Measurements from ENCODE around the gene RTL5.

RTL5 gene

DNA sequence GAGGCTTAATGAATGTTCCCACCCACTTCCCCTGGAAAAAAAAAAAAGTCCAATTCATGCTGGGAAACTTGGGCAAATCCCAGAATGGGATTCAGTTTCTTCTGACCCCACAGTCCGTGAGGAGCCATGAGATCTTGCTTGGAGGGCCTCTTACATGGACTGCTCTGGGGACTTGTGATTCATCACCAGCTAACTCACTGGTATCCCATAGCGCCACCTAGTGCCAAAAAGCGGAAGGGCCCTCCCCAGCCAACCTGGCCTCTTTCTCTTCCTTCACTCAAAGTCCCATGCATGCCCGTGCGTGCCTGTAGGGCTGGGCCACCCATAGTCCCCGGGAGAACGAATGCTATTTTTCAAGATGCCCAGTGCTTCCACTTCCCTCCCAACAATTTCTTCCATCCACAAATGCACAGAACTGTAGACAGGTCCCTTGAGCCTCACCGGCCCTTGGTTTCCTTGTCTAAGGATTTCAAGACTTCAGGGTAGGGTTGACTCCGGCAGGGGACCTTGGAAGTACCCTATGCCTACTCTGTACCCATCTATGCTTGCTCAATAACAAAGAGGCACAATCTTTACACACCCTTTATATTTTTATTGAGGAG lies 5.1 kb downstream of the RTL5 start:
- H3K36me3 ChIP-seq (ENCODE audit: control insufficient read depth in 4 of 4, insufficient read depth in 4 of 4, low read length in 3 of 4), result peaks cover 0 to 5% (median 0%) of the 10 kb centered on the region in 4 experiments
- H3K27ac ChIP-seq (ENCODE audit: insufficient read depth in 1 of 2, low read depth in 1 of 2, low read length in 2 of 2, poor library complexity in 1 of 2, severe bottlenecking in 2 of 2), result no peak overlapping the region
- H3K9me3 ChIP-seq (ENCODE audit: control extremely low read depth in 1 of 5, control insufficient read depth in 4 of 5, insufficient read depth in 2 of 5, low read depth in 1 of 5, low read length in 4 of 5), result no peaks in the 10 kb centered on the region
- H3K4me1 ChIP-seq (ENCODE audit: control extremely low read depth in 1 of 4, control insufficient read depth in 4 of 4, insufficient read depth in 4 of 4, low read length in 3 of 4), result peaks cover 22 to 80% (median 58%) of the 10 kb centered on the region in 4 experiments
- peaks cover 0 to 33% (median 0%) of the 10 kb centered on the region in 5 experiments for H3K27me3 ChIP-seq (replicated peaks in 2 of 5; ENCODE audit: control insufficient read depth in 4 of 5, insufficient read depth in 5 of 5, low read length in 4 of 5)
- ChIA-PET CTCF (interaction anchor here (0.8 to 10.1 kb wide), 15 partner anchors 12 to 128 kb away, joined by 3 to 127 read pairs (median 4); no protein-coding TSS in a partner anchor), POLR2A (no interaction called here)
- 25% methylated on average over 9 of the region's 9 CpGs for WGBS (ENCODE audit: insufficient coverage)
- peak overlapping the region in 1 of 7 experiments; percentile 5 for H3K4me3 ChIP-seq (ENCODE audit: control insufficient read depth in 1 of 7, extremely low read depth in 1 of 7, insufficient read depth in 4 of 7, low read depth in 2 of 7, low read length in 6 of 7)
- DNase-seq, result peak; percentile 73 to 89 (median 81)

DNA sequence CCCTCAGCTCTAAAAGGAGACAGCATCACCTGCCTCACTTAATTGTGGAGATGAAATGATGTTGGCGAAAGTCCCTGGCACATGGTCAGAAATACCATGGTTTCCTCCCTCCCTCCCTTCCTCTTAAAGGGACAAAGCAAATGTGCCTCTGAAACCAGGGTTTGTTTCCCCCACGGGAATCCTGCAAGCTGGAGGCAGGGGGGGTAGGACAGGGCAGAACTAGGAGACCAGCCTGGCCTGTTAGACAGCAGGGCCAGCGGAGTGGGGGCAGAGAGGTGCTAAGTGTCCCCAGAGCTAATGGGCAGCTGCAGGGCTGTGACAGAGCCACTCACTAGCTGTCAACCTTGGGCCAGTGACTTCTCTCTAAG lies 5.7 kb downstream of the RTL5 start:
- H3K27ac ChIP-seq (ENCODE audit: insufficient read depth in 1 of 2, low read depth in 1 of 2, low read length in 2 of 2, poor library complexity in 1 of 2, severe bottlenecking in 2 of 2), result no peak overlapping the region
- peaks cover 0 to 28% (median 0%) of the 10 kb centered on the region in 5 experiments for H3K27me3 ChIP-seq (replicated peaks in 2 of 5; ENCODE audit: control insufficient read depth in 4 of 5, insufficient read depth in 5 of 5, low read length in 4 of 5)
- DNase-seq, result no peak
- ChIA-PET CTCF (interaction anchor here (0.7 to 10.1 kb wide), 12 partner anchors 9 to 127 kb away, joined by 3 to 127 read pairs (median 4); no protein-coding TSS in a partner anchor), POLR2A (no interaction called here)
- H3K4me3 ChIP-seq (ENCODE audit: control insufficient read depth in 1 of 7, extremely low read depth in 1 of 7, insufficient read depth in 4 of 7, low read depth in 2 of 7, low read length in 6 of 7), result no peak overlapping the region
- H3K36me3 ChIP-seq (ENCODE audit: control insufficient read depth in 4 of 4, insufficient read depth in 4 of 4, low read length in 3 of 4), result peaks cover 0 to 5% (median 0%) of the 10 kb centered on the region in 4 experiments
- H3K4me1 ChIP-seq (ENCODE audit: control extremely low read depth in 1 of 4, control insufficient read depth in 4 of 4, insufficient read depth in 4 of 4, low read length in 3 of 4), result peaks cover 28 to 83% (median 62%) of the 10 kb centered on the region in 4 experiments
- WGBS (ENCODE audit: insufficient coverage), result 43% methylated on average over 3 of the region's 3 CpGs
- no peaks in the 10 kb centered on the region for H3K9me3 ChIP-seq (ENCODE audit: control extremely low read depth in 1 of 5, control insufficient read depth in 4 of 5, insufficient read depth in 2 of 5, low read depth in 1 of 5, low read length in 4 of 5)

DNA sequence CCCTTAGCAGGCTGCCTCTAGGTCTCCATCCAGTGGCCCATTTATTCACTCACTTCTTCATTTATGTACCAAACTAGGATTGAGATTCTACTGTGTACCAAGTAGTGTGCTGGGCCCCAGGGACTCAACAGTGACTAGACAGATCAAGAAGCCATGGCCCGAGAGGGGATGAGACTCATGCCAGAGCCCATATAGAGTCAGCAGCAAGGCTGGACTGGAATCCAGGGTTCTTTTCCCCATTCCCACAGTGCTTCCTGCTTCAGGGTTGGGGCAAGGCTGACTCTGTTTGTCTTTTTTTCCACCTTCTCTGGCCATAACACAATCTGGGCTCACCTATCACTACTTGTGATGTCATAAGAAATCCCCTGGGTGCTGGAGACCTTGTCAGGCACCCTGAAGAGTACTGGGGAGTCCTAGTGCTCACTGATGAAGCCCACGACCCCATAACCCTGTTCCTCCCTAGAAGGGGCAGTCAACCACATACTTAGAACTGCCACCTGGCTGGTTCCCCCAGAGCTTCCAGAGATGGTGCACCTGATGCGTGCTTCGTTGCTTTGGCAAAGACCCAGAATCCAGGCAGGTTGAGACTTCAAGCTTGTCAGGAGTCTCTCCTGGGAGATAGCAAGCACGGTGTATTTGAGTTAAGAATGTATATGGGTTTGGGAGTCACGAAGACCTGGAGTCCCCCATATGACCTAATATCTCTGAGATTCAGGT lies 6.2 kb downstream of the RTL5 start:
- Histone ChIP-seq H3K4me1 (ENCODE audit: control extremely low read depth in 1 of 4, control insufficient read depth in 4 of 4, insufficient read depth in 4 of 4, low read length in 3 of 4) (peaks cover 28 to 84% (median 68%) of the 10 kb centered on the region in 4 experiments), H3K27ac (ENCODE audit: insufficient read depth in 1 of 2, low read depth in 1 of 2, low read length in 2 of 2, poor library complexity in 1 of 2, severe bottlenecking in 2 of 2) (no peak overlapping the region), H3K4me3 (ENCODE audit: control insufficient read depth in 1 of 7, extremely low read depth in 1 of 7, insufficient read depth in 4 of 7, low read depth in 2 of 7, low read length in 6 of 7) (no peak overlapping the region), H3K9me3 (ENCODE audit: control extremely low read depth in 1 of 5, control insufficient read depth in 4 of 5, insufficient read depth in 2 of 5, low read depth in 1 of 5, low read length in 4 of 5) (no peaks in the 10 kb centered on the region), H3K36me3 (ENCODE audit: control insufficient read depth in 4 of 4, insufficient read depth in 4 of 4, low read length in 3 of 4) (peaks cover 0 to 5% (median 0%) of the 10 kb centered on the region in 4 experiments), H3K27me3 (replicated peaks in 2 of 5; ENCODE audit: control insufficient read depth in 4 of 5, insufficient read depth in 5 of 5, low read length in 4 of 5) (peaks cover 0 to 23% (median 0%) of the 10 kb centered on the region in 5 experiments)
- WGBS (ENCODE audit: insufficient coverage), result 58% methylated on average over 4 of the region's 6 CpGs
- CTCF ChIA-PET, result interaction anchor here (0.7 to 10.1 kb wide), 15 partner anchors 9 to 129 kb away, joined by 3 to 127 read pairs (median 3); no protein-coding TSS in a partner anchor
- no peak for DNase-seq
- POLR2A ChIA-PET, result no interaction called here

DNA sequence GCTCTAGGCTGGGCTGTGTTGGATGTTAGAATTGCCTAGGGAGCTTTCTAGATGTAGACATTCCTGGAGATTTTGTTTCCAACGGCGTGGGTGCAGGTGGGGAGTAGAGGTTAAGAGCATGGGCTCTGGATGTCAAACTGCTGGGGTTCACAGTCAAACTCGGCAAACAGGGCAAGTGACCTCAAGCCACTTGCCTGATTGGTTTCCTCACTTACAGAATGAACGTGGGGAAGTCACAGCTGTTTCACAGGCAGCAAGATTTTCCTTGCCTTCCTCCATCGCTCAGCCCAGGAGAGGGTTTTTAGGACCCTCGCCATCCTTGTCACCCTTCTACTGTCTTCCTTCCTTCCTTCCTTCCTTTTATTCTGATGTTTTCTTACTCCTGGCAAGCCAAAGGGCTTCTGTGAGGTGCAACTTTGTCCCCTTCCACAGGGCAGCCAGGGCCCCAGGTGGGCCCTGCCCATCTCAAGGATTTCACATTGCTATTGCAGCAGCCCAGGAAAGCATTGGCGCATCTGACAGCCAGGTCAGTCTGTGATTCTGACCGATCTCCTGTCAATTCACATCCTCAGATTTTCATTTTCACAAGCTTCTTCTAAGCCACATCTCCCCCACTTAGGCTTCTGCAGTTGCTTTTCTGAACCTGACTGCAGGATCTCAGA lies 7.0 kb downstream of the RTL5 start:
- DNase-seq, result no peak
- Histone ChIP-seq H3K9me3 (ENCODE audit: control extremely low read depth in 1 of 5, control insufficient read depth in 4 of 5, insufficient read depth in 2 of 5, low read depth in 1 of 5, low read length in 4 of 5) (no peaks in the 10 kb centered on the region), H3K27me3 (replicated peaks in 2 of 5; ENCODE audit: control insufficient read depth in 4 of 5, insufficient read depth in 5 of 5, low read length in 4 of 5) (peaks cover 0 to 17% (median 0%) of the 10 kb centered on the region in 5 experiments), H3K4me1 (ENCODE audit: control extremely low read depth in 1 of 4, control insufficient read depth in 4 of 4, insufficient read depth in 4 of 4, low read length in 3 of 4) (peaks cover 28 to 90% (median 69%) of the 10 kb centered on the region in 4 experiments), H3K27ac (ENCODE audit: insufficient read depth in 1 of 2, low read depth in 1 of 2, low read length in 2 of 2, poor library complexity in 1 of 2, severe bottlenecking in 2 of 2) (no peak overlapping the region), H3K4me3 (ENCODE audit: control insufficient read depth in 1 of 7, extremely low read depth in 1 of 7, insufficient read depth in 4 of 7, low read depth in 2 of 7, low read length in 6 of 7) (no peak overlapping the region), H3K36me3 (ENCODE audit: control insufficient read depth in 4 of 4, insufficient read depth in 4 of 4, low read length in 3 of 4) (peaks cover 0 to 2% (median 0%) of the 10 kb centered on the region in 4 experiments)
- WGBS (ENCODE audit: insufficient coverage), result 65% methylated on average over 8 of the region's 8 CpGs
- ChIA-PET POLR2A (no interaction called here), CTCF (interaction anchor here (0.6 to 10.1 kb wide), 14 partner anchors 8 to 253 kb away, joined by 3 to 127 read pairs (median 4); no protein-coding TSS in a partner anchor)

DNA sequence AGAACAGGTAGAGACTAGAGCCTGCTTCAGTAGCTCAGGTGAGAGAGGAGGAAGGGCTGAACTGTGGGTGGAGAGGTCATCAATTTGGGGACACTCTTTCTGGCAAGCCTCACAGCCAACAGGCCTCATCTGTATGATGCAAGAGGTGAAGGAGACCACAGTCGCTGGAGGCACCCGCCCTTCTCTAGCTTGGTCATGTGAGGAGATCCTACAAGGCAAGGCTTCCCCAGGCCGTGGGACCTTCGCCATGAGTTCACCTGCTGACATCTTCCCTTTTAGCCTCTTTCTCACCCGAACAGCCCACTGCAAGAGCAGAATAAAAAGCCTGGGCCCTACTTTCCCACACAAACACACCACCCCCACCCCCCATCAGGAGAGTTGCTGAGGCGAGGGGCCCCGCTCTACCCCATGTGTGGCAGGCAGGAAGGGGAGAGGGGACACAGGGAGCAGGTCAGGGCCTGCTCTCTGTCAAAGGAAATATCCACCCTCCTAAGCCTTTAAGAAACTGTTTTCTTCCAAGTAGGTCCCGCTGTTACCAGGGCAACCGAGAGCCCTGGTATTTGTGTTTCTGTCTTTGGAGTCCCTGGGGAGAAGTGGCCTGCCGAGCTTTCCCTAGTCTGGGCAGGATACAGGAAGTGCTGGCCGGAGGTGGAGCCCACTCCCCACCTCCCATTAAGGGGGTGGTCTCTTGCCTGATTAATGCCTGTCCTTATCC lies 8.1 kb downstream of the RTL5 start:
- Histone ChIP-seq H3K9me3 (ENCODE audit: control extremely low read depth in 1 of 5, control insufficient read depth in 4 of 5, insufficient read depth in 2 of 5, low read depth in 1 of 5, low read length in 4 of 5) (no peaks in the 10 kb centered on the region), H3K36me3 (ENCODE audit: control insufficient read depth in 4 of 4, insufficient read depth in 4 of 4, low read length in 3 of 4) (no peaks in the 10 kb centered on the region), H3K4me1 (ENCODE audit: control extremely low read depth in 1 of 4, control insufficient read depth in 4 of 4, insufficient read depth in 4 of 4, low read length in 3 of 4) (peaks cover 28 to 89% (median 69%) of the 10 kb centered on the region in 4 experiments), H3K27ac (ENCODE audit: insufficient read depth in 1 of 2, low read depth in 1 of 2, low read length in 2 of 2, poor library complexity in 1 of 2, severe bottlenecking in 2 of 2) (peak overlapping the region; percentile 44 to 76), H3K27me3 (replicated peaks in 2 of 5; ENCODE audit: control insufficient read depth in 4 of 5, insufficient read depth in 5 of 5, low read length in 4 of 5) (peaks cover 0 to 16% (median 0%) of the 10 kb centered on the region in 5 experiments), H3K4me3 (ENCODE audit: control insufficient read depth in 1 of 7, extremely low read depth in 1 of 7, insufficient read depth in 4 of 7, low read depth in 2 of 7, low read length in 6 of 7) (peak overlapping the region in 1 of 7 experiments; percentile 21)
- CTCF ChIA-PET, result interaction anchor here (0.9 to 10.1 kb wide), 8 partner anchors 11 to 127 kb away, joined by 3 to 127 read pairs (median 4); no protein-coding TSS in a partner anchor
- WGBS (ENCODE audit: insufficient coverage), result 35% methylated on average over 6 of the region's 11 CpGs
- POLR2A ChIA-PET, result no interaction called here
- DNase-seq, result peak in 2 of 3 donors; percentile 61 to 68

DNA sequence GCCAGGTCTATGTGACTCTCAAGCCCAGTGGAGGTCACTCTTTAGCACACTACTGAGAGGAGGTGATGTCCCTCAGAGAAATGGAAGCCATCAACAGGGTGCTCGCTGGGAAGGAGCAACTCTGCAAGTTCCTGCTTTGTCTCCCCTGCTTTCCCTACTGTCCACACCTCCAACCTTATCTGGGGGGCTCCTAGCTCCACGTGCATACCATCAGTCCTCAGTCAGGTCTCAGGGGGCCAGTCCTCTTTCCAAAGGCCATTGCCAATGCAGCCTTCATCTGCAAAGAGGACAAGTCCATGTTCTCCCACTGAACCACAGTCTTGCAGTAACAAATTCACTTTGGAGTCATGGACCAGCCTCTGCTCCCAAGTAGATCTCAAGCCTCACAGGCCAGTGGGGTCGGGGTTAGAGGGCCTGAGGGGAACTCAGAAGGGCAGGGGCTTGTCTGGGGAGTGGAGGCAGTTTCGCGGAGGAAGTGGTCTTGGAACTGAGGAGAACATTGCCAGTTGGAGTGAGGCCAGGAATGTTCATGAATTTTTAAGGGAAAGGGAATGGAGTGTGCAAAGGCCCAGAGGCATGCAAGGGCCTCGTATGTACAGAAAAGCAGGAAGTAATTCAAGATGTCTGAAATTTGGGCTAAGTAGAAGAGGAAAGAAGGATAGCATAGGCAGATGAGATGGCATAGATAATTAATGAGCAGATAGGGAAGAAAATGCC lies 8.9 kb downstream of the RTL5 start:
- CTCF ChIA-PET, result interaction anchor here (0.9 to 5.6 kb wide), 3 partner anchors 10 to 124 kb away, joined by 3 to 34 read pairs (median 3); no protein-coding TSS in a partner anchor
- no peaks in the 10 kb centered on the region for H3K36me3 ChIP-seq (ENCODE audit: control insufficient read depth in 4 of 4, insufficient read depth in 4 of 4, low read length in 3 of 4)
- peak overlapping the region; percentile 44 to 76 for H3K27ac ChIP-seq (ENCODE audit: insufficient read depth in 1 of 2, low read depth in 1 of 2, low read length in 2 of 2, poor library complexity in 1 of 2, severe bottlenecking in 2 of 2)
- H3K4me3 ChIP-seq (ENCODE audit: control insufficient read depth in 1 of 7, extremely low read depth in 1 of 7, insufficient read depth in 4 of 7, low read depth in 2 of 7, low read length in 6 of 7), result no peak overlapping the region
- POLR2A ChIA-PET, result no interaction called here
- 80% methylated on average over 6 of the region's 6 CpGs for WGBS (ENCODE audit: insufficient coverage)
- no peak for DNase-seq
- H3K4me1 ChIP-seq (ENCODE audit: control extremely low read depth in 1 of 4, control insufficient read depth in 4 of 4, insufficient read depth in 4 of 4, low read length in 3 of 4), result peaks cover 28 to 80% (median 68%) of the 10 kb centered on the region in 4 experiments
- H3K9me3 ChIP-seq (ENCODE audit: control extremely low read depth in 1 of 5, control insufficient read depth in 4 of 5, insufficient read depth in 2 of 5, low read depth in 1 of 5, low read length in 4 of 5), result no peaks in the 10 kb centered on the region
- H3K27me3 ChIP-seq (replicated peaks in 2 of 5; ENCODE audit: control insufficient read depth in 4 of 5, insufficient read depth in 5 of 5, low read length in 4 of 5), result peaks cover 0 to 8% (median 0%) of the 10 kb centered on the region in 5 experiments

All from common myeloid progenitor, CD34-positive (primary cell).